ENCODE measurements around the gene DUSP22.

DNA sequence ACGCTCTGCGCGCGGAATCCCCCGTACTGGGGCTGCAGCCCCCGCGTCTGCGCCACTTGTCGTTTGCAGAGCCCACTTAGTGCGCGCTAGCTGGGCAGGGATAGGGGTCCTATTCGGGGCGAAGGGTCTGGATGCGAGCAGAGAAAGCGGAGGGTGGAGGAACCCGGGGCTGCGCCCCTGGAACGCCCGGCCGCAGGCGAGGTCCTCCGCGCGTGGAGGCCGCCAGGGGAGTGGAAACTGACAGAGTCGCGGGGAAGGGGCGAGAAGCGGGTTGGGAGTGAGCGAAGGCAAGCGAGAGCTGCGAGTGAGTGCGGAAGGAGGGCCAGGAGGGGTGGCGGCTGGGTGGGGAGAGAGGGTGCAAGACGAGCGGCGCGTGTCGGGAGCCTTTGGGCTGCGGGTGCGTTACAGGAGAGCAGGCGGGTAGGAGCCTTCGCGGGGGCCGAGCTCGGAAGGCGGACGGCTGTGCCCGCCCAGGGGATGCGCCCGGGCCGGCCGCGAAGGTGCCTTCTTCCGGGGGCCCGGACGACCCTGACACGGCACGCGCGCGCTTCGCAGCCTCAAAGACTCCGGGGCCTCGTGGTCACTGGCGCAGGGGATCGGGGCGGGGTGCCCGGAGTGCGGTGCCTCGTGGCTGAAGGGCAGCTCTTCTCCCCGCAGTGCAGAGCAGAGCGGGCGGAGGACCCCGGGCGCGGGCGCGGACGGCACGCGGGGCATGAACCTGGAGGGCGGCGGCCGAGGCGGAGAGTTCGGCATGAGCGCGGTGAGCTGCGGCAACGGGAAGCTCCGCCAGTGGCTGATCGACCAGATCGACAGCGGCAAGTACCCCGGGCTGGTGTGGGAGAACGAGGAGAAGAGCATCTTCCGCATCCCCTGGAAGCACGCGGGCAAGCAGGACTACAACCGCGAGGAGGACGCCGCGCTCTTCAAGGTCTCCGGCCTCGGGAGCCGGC is 100.4 kb downstream of the DUSP22 start:
- no peak for TF ChIP-seq CHD4 (IDR thresholded peaks at IDR 0.05; ENCODE audit: insufficient read depth, insufficient replicate concordance, low read depth, low read length, poor library complexity, severe bottlenecking)
- TF ChIP-seq MYC (IDR thresholded peaks at IDR 0.05; ENCODE audit: low read depth, low read length), result no peak
- no peak for TF ChIP-seq MYC (CRISPR knock-in tag; IDR thresholded peaks at IDR 0.05; ENCODE audit: borderline replicate concordance, low read depth)
- TF ChIP-seq ELF1 (tag; IDR thresholded peaks at IDR 0.05), result no peak
- TF ChIP-seq ZNF253 (CRISPR knock-in tag; conservative IDR thresholded peaks at IDR 0.05), result no peak
- TF ChIP-seq FOXK2 (conservative IDR thresholded peaks at IDR 0.05 in 1 of 2, IDR thresholded peaks at IDR 0.05 in 1 of 2; ENCODE audit: low read depth in 2 of 2), result no peak
- TF ChIP-seq POLR2AphosphoS5 (IDR thresholded peaks at IDR 0.05; ENCODE audit: control insufficient read depth, insufficient read depth, low read depth, low read length), result no peak
- TF ChIP-seq RBM14 (IDR thresholded peaks at IDR 0.05; ENCODE audit: borderline replicate concordance, insufficient read depth, low read depth, low read length), result no peak
- no peak for TF ChIP-seq HNRNPLL (IDR thresholded peaks at IDR 0.05; ENCODE audit: low read depth, low read length, poor library complexity, severe bottlenecking)
- no peak for TF ChIP-seq JUN (IDR thresholded peaks at IDR 0.05; ENCODE audit: borderline replicate concordance, low read depth, low read length)
- no peak for TF ChIP-seq JUN (CRISPR knock-in tag; IDR thresholded peaks at IDR 0.05; ENCODE audit: borderline replicate concordance)
- no peak for TF ChIP-seq ZKSCAN1 (IDR thresholded peaks at IDR 0.05; ENCODE audit: low read depth, low read length)
- TF ChIP-seq CTCF (IDR thresholded peaks at IDR 0.05 in 2 of 3, conservative IDR thresholded peaks at IDR 0.05 in 1 of 3; ENCODE audit: insufficient read depth in 2 of 3, low read depth in 1 of 3, low read length in 3 of 3), result no peak
- TF ChIP-seq, protein P1, sequence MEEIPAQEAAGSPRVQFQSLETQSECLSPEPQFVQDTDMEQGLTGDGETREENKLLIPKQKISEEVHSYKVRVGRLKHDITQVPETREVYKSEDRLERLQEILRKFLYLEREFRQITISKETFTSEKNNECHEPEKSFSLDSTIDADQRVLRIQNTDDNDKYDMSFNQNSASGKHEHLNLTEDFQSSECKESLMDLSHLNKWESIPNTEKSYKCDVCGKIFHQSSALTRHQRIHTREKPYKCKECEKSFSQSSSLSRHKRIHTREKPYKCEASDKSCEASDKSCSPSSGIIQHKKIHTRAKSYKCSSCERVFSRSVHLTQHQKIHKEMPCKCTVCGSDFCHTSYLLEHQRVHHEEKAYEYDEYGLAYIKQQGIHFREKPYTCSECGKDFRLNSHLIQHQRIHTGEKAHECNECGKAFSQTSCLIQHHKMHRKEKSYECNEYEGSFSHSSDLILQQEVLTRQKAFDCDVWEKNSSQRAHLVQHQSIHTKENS (CRISPR knock-in tag; IDR thresholded peaks at IDR 0.05), result no peak
- no peak for TF ChIP-seq HNRNPUL1 (IDR thresholded peaks at IDR 0.05; ENCODE audit: low read length)
- no peak for TF ChIP-seq YBX1 (IDR thresholded peaks at IDR 0.05)
